Measurements from ENCODE around the gene RAD51D.

RAD51D gene

GRCh38 chr17:35057332-35057915, 62.2 kb downstream of the RAD51D start:
- H3K27ac ChIP-seq (replicated peaks): no peak overlapping the region
- no peak for TF ChIP-seq CTCF (IDR thresholded peaks at IDR 0.05; ENCODE audit: insufficient read depth, low read length)
- no peak for TF ChIP-seq GABPA (IDR thresholded peaks at IDR 0.05; ENCODE audit: low read depth)
- TF ChIP-seq SPI1 (IDR thresholded peaks at IDR 0.05; ENCODE audit: borderline replicate concordance, low read depth): no peak
- TF ChIP-seq, protein P1, sequence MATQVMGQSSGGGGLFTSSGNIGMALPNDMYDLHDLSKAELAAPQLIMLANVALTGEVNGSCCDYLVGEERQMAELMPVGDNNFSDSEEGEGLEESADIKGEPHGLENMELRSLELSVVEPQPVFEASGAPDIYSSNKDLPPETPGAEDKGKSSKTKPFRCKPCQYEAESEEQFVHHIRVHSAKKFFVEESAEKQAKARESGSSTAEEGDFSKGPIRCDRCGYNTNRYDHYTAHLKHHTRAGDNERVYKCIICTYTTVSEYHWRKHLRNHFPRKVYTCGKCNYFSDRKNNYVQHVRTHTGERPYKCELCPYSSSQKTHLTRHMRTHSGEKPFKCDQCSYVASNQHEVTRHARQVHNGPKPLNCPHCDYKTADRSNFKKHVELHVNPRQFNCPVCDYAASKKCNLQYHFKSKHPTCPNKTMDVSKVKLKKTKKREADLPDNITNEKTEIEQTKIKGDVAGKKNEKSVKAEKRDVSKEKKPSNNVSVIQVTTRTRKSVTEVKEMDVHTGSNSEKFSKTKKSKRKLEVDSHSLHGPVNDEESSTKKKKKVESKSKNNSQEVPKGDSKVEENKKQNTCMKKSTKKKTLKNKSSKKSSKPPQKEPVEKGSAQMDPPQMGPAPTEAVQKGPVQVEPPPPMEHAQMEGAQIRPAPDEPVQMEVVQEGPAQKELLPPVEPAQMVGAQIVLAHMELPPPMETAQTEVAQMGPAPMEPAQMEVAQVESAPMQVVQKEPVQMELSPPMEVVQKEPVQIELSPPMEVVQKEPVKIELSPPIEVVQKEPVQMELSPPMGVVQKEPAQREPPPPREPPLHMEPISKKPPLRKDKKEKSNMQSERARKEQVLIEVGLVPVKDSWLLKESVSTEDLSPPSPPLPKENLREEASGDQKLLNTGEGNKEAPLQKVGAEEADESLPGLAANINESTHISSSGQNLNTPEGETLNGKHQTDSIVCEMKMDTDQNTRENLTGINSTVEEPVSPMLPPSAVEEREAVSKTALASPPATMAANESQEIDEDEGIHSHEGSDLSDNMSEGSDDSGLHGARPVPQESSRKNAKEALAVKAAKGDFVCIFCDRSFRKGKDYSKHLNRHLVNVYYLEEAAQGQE (IDR thresholded peaks at IDR 0.05; ENCODE audit: insufficient replicate concordance, low read depth): no peak
- no peak for TF ChIP-seq POLR2AphosphoS5 (IDR thresholded peaks at IDR 0.05; ENCODE audit: low read depth)
- H3K4me3 ChIP-seq (replicated peaks; ENCODE audit: insufficient read depth, low read length): no peak overlapping the region
- no peak for DNase-seq (ENCODE audit: low read depth in 1 of 2, low spot score in 1 of 2)
- no peaks in the 10 kb centered on the region for H3K27me3 ChIP-seq (ENCODE audit: insufficient read depth, poor library complexity, severe bottlenecking)

DNA sequence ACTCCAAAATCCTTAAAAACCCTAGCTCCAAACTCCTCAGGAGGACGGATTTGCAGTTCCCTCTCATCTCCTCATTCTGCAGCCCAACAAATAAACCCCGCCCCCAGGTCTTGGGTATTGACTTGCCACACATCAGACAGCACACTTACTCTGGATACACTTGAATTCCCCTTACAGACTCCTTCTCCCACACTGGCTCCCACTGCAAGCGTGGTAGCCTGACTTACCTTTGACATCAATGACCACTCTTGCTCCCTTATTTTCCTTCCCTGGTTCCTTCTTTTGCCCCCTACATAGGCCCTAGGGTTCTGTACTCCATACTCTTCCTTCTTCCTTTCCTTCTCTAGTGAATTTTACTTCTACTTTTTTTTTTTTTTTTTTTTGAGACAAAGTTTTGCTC, 63.6 kb downstream of the RAD51D start:
- no peak overlapping the region for H3K27ac ChIP-seq (replicated peaks)
- TF ChIP-seq POLR2AphosphoS5 (IDR thresholded peaks at IDR 0.05; ENCODE audit: low read depth) (no peak), SPI1 (IDR thresholded peaks at IDR 0.05; ENCODE audit: borderline replicate concordance, low read depth) (no peak), CTCF (IDR thresholded peaks at IDR 0.05; ENCODE audit: insufficient read depth, low read length) (no peak), GABPA (IDR thresholded peaks at IDR 0.05; ENCODE audit: low read depth) (no peak)
- TF ChIP-seq, protein P1 (IDR thresholded peaks at IDR 0.05; ENCODE audit: insufficient replicate concordance, low read depth): no peak
- DNase-seq (ENCODE audit: low read depth in 1 of 2, low spot score in 1 of 2): peak in 1 of 2 experiments; percentile 20
- H3K4me3 ChIP-seq (replicated peaks; ENCODE audit: insufficient read depth, low read length): no peak overlapping the region
- no peaks in the 10 kb centered on the region for H3K27me3 ChIP-seq (ENCODE audit: insufficient read depth, poor library complexity, severe bottlenecking)

- TF ChIP-seq SPI1 (IDR thresholded peaks at IDR 0.05; ENCODE audit: borderline replicate concordance, low read depth) (no peak), CTCF (IDR thresholded peaks at IDR 0.05; ENCODE audit: insufficient read depth, low read length) (no peak), POLR2AphosphoS5 (IDR thresholded peaks at IDR 0.05; ENCODE audit: low read depth) (no peak), GABPA (IDR thresholded peaks at IDR 0.05; ENCODE audit: low read depth) (no peak)
- TF ChIP-seq, protein P1 (IDR thresholded peaks at IDR 0.05; ENCODE audit: insufficient replicate concordance, low read depth): no peak
- no peak for DNase-seq (ENCODE audit: low read depth in 1 of 2, low spot score in 1 of 2)
- H3K27me3 ChIP-seq (ENCODE audit: insufficient read depth, poor library complexity, severe bottlenecking): no peaks in the 10 kb centered on the region
- H3K4me3 ChIP-seq (replicated peaks; ENCODE audit: insufficient read depth, low read length): no peak overlapping the region
- peak overlapping the region; percentile 87 for H3K27ac ChIP-seq (replicated peaks)
Observed at GRCh38 chr17:35053204-35053603, 66.5 kb downstream of the RAD51D start.
